HG03520 (cell line): ENCODE measurements around the gene CHMP3.
"Not testable (repeated sequence)": the region's sequence is repeated elsewhere in the genome, so short reads cannot be mapped to it uniquely, and the experiment has no call there.

ENCODE experiments used
- ATAC-seq: cut with Tn5 transposase; IDR thresholded peaks from one replicate; pipeline ENCODE4 v1.9.1; 2021; ENCODE audit warnings: mild to moderate bottlenecking, moderate library complexity; ENCODE audit not compliant: unreplicated experiment

The CHMP3 gene

GRCh38 chr2:86512892-86513291 lies 50.4 kb downstream of the CHMP3 start:
- no peak for ATAC-seq

GRCh38 chr2:86512034-86512433 lies 51.2 kb downstream of the CHMP3 start:
- ATAC-seq = no peak

DNA sequence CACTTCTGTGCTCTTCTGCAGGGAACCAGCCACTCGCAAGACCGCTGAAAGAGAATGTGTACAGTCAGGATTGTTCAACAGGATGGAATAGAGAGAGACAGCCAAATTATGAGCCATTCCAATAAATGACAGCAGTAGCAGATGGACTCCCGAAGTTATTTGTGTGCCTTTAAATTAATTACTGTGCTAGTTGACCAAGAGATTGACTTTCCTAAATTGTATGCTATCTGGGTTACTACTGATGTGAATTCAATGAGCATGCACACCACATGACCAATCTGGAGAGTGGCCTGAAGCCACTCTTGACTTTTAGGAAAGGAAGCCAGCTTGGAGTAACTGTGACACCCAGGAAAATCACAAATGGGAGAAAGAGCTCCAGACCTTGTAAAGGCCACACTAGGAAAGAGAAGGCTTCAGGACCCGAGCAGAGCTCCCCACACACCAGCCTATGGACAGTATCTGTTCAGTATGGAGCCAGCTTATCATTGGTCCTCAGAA lies 52.8 kb downstream of the CHMP3 start:
- ATAC-seq = no peak

DNA sequence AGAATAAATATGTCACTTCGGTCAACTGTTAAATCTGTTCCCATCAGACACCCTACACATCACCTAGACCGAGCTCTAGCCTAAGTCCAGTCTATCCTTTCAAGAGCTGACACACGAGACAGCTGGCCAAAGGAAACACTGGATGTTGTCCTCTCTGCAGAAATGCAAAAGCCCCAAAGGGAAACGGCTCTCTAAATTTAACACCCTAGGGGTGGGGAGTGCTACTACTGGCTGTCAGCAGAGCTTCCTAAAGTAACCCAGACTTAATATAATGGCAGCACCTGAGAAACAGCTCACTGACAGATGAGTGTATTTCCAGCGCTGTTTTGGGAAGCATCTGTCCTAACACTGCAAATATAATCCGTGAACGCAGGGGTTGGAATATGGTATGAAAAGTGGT lies 55.6 kb downstream of the CHMP3 start:
- ATAC-seq = no peak

- ATAC-seq = no peak
These were observed 62.7 kb downstream of the CHMP3 start for GRCh38 chr2:86500325-86501083.

DNA sequence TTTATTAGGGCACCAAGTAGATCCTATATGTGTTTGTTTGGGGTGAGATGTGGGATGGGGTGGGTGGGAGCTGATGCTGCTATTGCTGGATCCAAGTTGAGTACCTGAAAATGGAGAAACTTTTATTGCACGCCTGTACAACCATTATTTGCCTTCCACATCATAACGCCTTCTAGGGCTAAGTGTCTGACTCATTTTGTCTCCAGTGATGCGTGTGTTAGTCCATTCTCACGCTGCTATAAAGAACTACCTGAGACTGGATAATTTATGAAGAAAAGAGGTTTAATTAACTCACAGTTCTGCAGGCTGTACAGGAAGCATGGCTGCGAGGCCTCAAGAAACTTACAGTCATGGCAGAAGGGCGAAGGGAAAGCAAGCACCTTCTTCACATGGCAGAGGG lies 63.9 kb downstream of the CHMP3 start:
- ATAC-seq = no peak

- ATAC-seq = no peak
These were observed 64.6 kb downstream of the CHMP3 start for GRCh38 chr2:86498468-86499260.

DNA sequence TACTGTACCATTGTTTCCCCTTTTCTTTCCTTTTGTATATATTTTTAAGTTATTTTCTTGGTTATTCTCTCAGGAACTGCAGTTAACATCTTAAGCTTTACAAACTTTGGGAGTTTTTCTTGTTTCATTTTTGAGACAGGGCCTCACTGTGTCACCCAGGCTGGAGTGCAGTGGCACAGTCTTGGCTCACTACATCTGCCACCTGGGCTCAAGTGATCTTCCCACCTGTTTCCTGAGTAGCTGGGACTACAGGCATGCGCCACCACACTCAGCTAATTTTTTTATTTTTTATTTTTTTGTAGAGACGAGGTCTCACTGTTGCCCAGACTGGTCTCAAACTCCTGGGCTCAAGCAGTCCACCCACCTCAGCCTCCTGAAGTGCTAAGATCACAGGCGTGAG lies 66.9 kb downstream of the CHMP3 start:
- not testable (repeated sequence) for ATAC-seq

DNA sequence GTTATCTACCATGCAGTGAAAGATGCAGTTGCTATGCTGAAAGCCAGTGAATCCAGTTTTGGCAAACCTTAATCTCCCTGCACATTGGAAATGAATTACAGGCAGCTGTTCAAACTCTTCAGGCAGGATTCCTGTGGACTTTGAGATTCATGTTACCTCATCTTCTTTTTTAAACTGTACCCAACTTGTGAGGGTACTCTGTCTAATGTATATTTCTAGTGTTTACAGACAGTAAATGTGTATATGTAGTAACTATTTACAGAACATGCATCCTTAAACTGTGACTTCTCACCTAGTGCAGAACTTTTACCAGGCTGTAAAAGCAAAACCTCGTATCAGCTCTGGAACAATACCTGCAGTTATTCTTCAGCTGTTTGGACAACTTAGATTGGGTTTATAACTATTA lies 71.2 kb downstream of the CHMP3 start:
- no peak for ATAC-seq

DNA sequence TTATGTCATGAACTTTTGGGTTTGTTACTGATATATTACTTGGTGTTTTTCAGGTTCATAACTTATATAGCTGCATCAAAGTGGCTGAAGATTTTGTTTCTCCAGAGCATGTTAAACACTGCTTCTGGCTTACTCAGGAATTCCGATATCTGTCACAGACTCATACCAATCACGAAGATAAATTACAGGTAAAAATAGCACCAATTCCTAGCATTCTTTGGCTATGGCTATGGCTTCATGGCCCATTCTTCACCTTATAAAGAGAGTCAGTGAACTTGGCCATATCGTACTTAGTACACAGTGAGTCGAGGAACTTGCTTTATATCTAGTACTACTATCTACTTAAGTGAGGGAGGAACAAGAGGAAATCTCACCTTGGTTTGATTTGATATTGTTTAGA lies 72.2 kb downstream of the CHMP3 start:
- no peak for ATAC-seq

DNA sequence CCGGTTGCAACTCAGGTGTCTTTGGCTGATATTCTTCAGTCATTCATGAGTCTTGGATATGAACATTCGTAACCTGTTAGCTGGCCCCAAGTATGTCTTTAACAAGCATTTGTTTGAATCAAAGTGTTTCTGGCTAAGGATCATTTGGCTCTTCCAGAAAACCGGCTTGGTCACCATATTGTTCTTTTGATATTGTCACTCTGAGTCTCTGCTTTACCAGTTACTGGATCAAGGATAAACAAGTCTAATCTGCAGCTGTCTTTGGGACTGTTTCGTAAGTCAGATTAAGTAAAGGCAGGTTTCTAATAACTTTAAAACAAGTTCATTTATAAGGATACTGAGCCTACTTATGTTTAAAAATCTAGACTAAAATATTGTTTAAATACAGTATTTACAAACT lies 73.0 kb downstream of the CHMP3 start:
- ATAC-seq = no peak

DNA sequence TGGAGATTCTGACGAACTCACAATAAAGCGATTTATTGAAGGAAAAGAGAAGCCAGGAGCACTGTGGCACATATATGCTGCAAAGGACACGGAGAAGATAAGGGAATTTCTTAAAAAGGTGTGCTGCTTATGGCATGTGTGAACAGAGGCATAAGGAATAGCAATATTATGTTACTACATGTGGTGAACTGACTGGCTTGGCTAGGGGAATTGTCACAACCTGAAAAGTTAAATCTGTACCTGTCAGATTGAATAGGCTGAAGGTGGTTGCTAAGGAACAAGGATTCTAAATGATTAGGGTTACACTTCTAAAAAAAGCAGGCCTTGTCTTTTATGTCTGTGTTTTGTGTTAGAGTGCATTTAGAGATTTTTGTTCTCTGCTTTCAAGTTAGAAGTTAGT lies 73.7 kb downstream of the CHMP3 start:
- no peak for ATAC-seq

GRCh38 chr2:86488561-86489250 lies 74.5 kb downstream of the CHMP3 start:
- ATAC-seq = no peak

DNA sequence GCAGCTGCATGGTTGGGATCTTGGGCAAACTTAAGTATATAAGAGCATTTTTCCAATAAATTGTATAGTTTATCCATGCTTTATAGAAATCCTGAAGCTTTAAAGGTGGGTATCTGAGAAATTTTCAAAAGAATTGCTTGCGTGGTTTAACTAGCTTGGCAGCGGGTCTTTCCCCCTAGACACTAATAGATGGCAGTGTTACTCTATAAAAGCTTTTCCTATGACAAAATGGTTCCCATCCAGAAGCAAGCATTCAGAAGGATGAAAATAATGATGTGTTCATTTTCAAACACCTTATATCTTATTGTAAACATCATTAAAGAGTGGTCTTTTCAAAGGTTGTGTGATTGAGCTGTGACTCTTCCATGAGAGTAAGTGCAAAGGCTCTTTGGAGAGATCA lies 76.2 kb downstream of the CHMP3 start:
- no peak for ATAC-seq

GRCh38 chr2:86485802-86486201 lies 77.4 kb downstream of the CHMP3 start:
- ATAC-seq = no peak

DNA sequence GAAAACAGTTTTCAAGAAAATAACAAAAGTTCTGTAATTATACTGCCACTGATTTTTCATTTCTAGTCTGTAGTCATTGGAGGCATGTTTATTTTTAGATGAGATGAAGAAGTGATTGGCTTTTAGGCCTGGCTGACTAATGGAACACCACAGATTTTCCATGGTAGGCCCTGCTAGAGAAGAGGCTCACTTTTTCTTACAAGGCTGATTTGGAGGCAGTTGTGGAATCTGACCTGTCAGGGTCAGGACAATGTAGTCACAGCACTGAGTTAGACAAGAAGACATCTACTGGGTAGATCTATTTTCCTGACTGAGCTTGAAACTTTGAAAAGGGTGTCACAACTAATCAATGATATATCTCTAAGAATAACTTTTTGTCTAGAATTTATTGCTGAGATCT lies 78.1 kb downstream of the CHMP3 start:
- no peak for ATAC-seq

GRCh38 chr2:86484385-86484784 lies 78.9 kb downstream of the CHMP3 start:
- ATAC-seq = no peak

GRCh38 chr2:86482034-86482433 lies 81.2 kb downstream of the CHMP3 start:
- no peak for ATAC-seq

- ATAC-seq = no peak
These were observed 83.1 kb downstream of the CHMP3 start for GRCh38 chr2:86480105-86480504.

DNA sequence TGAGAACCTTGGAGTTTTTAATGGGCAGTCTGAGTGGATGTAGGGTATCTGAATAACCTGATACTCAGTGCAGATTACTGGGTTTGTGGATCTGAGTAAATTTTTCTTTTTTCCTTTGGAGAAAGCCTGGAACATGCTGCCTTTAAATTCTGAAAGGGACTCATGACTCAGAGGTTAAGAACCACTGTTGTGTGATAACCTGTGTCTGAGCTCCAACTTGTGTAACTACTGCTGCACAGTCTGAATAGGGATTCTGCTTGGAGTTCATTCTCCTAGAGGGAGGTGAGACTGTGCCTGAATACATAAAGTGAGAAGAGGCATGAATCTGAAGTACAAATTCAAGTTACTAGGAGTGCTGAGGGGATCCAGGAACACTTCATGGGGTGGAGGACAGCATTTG lies 85.9 kb downstream of the CHMP3 start:
- no peak for ATAC-seq

GRCh38 chr2:86476918-86477317 lies 86.3 kb downstream of the CHMP3 start:
- no peak for ATAC-seq

GRCh38 chr2:86476092-86476491 lies 87.2 kb downstream of the CHMP3 start:
- no peak for ATAC-seq
